ENCODE results near the gene CNTN4. TPM values are rescaled to one million over a fixed set of nuclear protein-coding genes. Genes with fewer than 3 reads are reported as not detected.

Gene CNTN4
- total and polyA plus RNA-seq, 2 of the 8 experiments (the other 6 are each of a cell fraction or from before 2014, with no cell fraction given): 0.41 to 2.2 TPM

- no peak for TF ChIP-seq EZH2 (IDR thresholded peaks at IDR 0.05; ENCODE audit: low read depth, low read length, severe bottlenecking)
- no peak for TF ChIP-seq TEAD4 (IDR thresholded peaks at IDR 0.05; ENCODE audit: low read depth, low read length)
- no peak for TF ChIP-seq USF2 (IDR thresholded peaks at IDR 0.05; ENCODE audit: low read length)
- no peak for TF ChIP-seq ASH2L (IDR thresholded peaks at IDR 0.05; ENCODE audit: low read length)
- no peak for TF ChIP-seq POLR2A (IDR thresholded peaks at IDR 0.05; ENCODE audit: control extremely low read depth in 1 of 2, low read depth in 2 of 2, low read length in 2 of 2)
Measured at GRCh38 chr3:2211568-2211967, 112.9 kb downstream of the CNTN4 start (continued).
